Lung (tissue), 12 donors: ENCODE data around the gene PDE2A. TPM values are rescaled to one million over a fixed set of nuclear protein-coding genes. Genes with fewer than 3 reads are reported as not detected.

Experiments
- ATAC-seq: fragments of 200-7000 bp; cut with Tn5 transposase; one replicate; pipeline ENCODE4 v1.9.1; 2020; ENCODE audit warnings: moderate number of reproducible peaks; ENCODE audit not compliant: insufficient read depth, low FRiP score
- DNase-seq, 3 donors: peaks; one replicate each; pipeline ENCODE4 v3.0.0-alpha.2; 2013 to 2017
- H3K27ac ChIP-seq, 2 donors: one replicate each; pipeline ENCODE4 v1.5.1; 2013; ENCODE audit warnings: mild to moderate bottlenecking in 2 of 2, moderate library complexity in 2 of 2, control low read depth in 1 of 2, inconsistent platforms in 1 of 2, low read depth in 1 of 2, low read length in 1 of 2
- H3K27me3 ChIP-seq, 3 donors: one replicate each; pipeline ENCODE4 v1.5.1; 2013; ENCODE audit warnings: low read length in 2 of 3; ENCODE audit not compliant: control insufficient read depth in 3 of 3, insufficient read depth in 3 of 3
- H3K36me3 ChIP-seq, 4 donors: one replicate each; pipeline ENCODE4 v1.5.1; 2013; ENCODE audit warnings: low read length in 4 of 4, mild to moderate bottlenecking in 1 of 4, moderate library complexity in 1 of 4; ENCODE audit not compliant: control insufficient read depth in 4 of 4, insufficient read depth in 4 of 4
- H3K4me1 ChIP-seq, 5 donors: one replicate each; pipeline ENCODE4 v1.5.1; 2013; ENCODE audit warnings: low read length in 5 of 5, mild to moderate bottlenecking in 2 of 5, moderate library complexity in 1 of 5; ENCODE audit not compliant: control insufficient read depth in 5 of 5, insufficient read depth in 5 of 5
- H3K4me3 ChIP-seq: one replicate; pipeline ENCODE4 v1.5.1; 2013; ENCODE audit warnings: mild to moderate bottlenecking, control low read depth, moderate library complexity
- H3K9ac ChIP-seq, 2 donors: one replicate each; pipeline ENCODE4 v1.5.1; 2013; ENCODE audit warnings: low read length in 2 of 2, control low read depth in 1 of 2; ENCODE audit not compliant: insufficient read depth in 1 of 2
- H3K9me3 ChIP-seq, 4 donors: one replicate each; pipeline ENCODE4 v1.5.1; 2013; ENCODE audit warnings: low read length in 3 of 4, mild to moderate bottlenecking in 1 of 4, moderate library complexity in 1 of 4; ENCODE audit not compliant: control insufficient read depth in 4 of 4, insufficient read depth in 3 of 4
- WGBS, 2 donors: extraction: QIAGEN DNeasy Blood & Tissue Kit; methylation state at CpG; one replicate each; pipeline ENCODE4 v1.1.7; 2013; 5-methylcytosine and 5-hydroxymethylcytosine counted together
- polyA plus RNA-seq, 2 donors: library from polyadenylated mRNA; stranded (reverse); fragments of 200-250 nt; gene quantifications; one replicate each; pipeline ENCODE4 v1.2.1, GENCODE V29; 2013
- total RNA-seq, 2 donors: library from RNA; depleted of rRNA in 1 of 2; stranded (reverse); fragments of >200 nt in 1 of 2; gene quantifications; one replicate each; pipeline ENCODE4 v1.2.1, GENCODE V29; 2014 to 2021
- TF ChIP-seq, protein P1 (sequence below): IDR thresholded peaks from 2 replicates; pipeline ENCODE4 v1.5.1; 2012; ENCODE audit warnings: mild to moderate bottlenecking; ENCODE audit errors: control extremely low read depth, extremely low read depth
- donor health status: control.
- donor health status: control.
- donor health status: Bipolar disorder and iron deficiency.
- donor health status: healthy.
- donor health status: DM: yes; HTN: yes; CAD: no.

Gene PDE2A
- total and polyA plus RNA-seq, 4 donors: 7.7 to 20.5 (median 12.7) TPM

DNA sequence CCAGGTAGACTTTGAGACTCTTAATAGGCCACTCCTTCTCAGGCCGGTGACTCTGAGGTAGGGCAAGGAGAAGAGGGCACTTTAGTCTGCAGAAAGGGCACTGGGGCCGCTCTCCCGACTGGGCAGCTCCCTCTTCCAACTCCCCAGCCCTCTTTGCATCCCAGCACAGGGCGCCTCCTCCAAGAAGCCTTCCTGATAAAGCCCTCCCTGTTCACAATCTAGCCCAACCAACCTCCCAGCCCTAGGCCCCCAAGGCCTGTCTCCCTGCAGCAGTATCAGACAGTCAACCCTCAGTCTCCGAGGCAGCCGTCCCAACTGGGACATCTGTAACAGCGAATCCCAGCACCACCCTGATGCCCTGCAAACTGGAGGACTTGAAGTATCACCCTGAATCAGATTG is 14.3 kb upstream of the PDE2A start:
- H3K27ac ChIP-seq: no peak overlapping the region
- 94 to 96% methylated on average over 7 of the region's 7 CpGs for WGBS, 2 donors
- no peak overlapping the region for H3K4me3 ChIP-seq
- DNase-seq (no peak), ATAC-seq (no peak)
- peaks cover 0 to 34% (median 14%) of the 10 kb centered on the region in 5 donors for H3K4me1 ChIP-seq
- TF ChIP-seq, protein P1, sequence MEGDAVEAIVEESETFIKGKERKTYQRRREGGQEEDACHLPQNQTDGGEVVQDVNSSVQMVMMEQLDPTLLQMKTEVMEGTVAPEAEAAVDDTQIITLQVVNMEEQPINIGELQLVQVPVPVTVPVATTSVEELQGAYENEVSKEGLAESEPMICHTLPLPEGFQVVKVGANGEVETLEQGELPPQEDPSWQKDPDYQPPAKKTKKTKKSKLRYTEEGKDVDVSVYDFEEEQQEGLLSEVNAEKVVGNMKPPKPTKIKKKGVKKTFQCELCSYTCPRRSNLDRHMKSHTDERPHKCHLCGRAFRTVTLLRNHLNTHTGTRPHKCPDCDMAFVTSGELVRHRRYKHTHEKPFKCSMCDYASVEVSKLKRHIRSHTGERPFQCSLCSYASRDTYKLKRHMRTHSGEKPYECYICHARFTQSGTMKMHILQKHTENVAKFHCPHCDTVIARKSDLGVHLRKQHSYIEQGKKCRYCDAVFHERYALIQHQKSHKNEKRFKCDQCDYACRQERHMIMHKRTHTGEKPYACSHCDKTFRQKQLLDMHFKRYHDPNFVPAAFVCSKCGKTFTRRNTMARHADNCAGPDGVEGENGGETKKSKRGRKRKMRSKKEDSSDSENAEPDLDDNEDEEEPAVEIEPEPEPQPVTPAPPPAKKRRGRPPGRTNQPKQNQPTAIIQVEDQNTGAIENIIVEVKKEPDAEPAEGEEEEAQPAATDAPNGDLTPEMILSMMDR: no peak
- no peak overlapping the region for H3K9ac ChIP-seq
- H3K36me3 ChIP-seq: peaks cover 5 to 84% (median 38%) of the 10 kb centered on the region in 4 donors
- no peaks in the 10 kb centered on the region for H3K27me3 ChIP-seq
- H3K9me3 ChIP-seq: no peaks in the 10 kb centered on the region

DNA sequence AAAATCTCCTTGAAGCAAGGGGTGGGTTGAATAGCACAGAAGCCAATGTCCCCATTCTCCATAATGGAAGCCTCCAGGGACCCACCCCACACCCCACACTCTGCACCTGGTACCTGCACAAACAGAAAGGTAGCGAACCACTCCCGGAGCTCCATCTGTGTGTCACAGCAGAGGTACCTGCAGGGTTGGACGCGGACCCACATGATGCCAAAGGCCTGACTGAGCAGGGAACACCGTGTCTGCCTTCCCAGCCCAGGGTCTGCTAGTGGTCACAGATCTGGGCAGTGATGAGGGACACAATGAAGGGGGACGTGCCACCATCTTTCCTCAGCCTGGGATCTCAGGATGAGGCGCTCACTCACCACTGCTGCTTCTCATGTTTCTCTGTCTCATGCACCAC is 13.1 kb upstream of the PDE2A start:
- Histone ChIP-seq H3K9ac (no peak overlapping the region), H3K27ac (no peak overlapping the region), H3K4me3 (no peak overlapping the region), H3K27me3 (no peaks in the 10 kb centered on the region), H3K9me3 (no peaks in the 10 kb centered on the region), H3K4me1 (peaks cover 0 to 34% (median 14%) of the 10 kb centered on the region in 5 donors), H3K36me3 (peaks cover 0 to 72% (median 34%) of the 10 kb centered on the region in 4 donors)
- DNase-seq (no peak), ATAC-seq (no peak)
- TF ChIP-seq, protein P1: no peak
- WGBS, 2 donors: 94 to 96% methylated on average over 7 of the region's 7 CpGs

DNA sequence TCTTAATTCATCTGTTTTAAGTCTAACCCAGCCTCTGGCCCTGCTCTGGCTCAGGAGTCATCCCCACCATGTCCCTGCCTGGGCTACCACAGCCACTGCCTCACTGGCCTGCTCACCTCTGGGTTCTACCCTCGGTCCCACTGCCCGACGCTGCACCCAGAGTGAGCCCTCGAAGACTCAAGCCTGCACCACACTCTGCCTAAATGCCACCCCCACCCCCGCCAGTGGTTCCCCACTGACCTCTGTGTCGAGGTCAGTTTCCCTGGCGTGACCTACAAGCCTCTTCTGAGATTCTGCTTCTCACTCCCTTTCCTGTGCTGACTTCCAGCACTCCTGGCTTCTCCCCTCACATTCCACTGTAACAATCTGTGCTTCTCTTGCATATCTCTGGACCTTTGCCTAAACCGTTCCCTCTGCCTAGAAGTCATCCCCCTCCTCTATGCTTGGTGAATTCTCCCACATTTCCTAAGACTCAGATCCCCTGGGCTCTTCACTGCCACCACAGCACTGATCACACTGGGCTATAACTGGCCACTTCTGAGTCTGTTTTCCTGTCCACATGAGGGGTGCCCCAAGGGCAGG is 12.5 kb upstream of the PDE2A start:
- no peaks in the 10 kb centered on the region for H3K9me3 ChIP-seq
- H3K27ac ChIP-seq: peak overlapping the region; percentile 24 to 65
- H3K4me1 ChIP-seq: peaks cover 0 to 34% (median 16%) of the 10 kb centered on the region in 5 donors
- H3K4me3 ChIP-seq: no peak overlapping the region
- WGBS, 2 donors: 80 to 88% methylated on average over 8 of the region's 8 CpGs
- TF ChIP-seq, protein P1: no peak
- no peak for ATAC-seq
- peak in 2 of 3 donors; percentile 53 to 67 for DNase-seq
- no peaks in the 10 kb centered on the region for H3K27me3 ChIP-seq
- H3K9ac ChIP-seq: peak overlapping the region in 1 of 2 donors; percentile 56
- peaks cover 0 to 66% (median 31%) of the 10 kb centered on the region in 4 donors for H3K36me3 ChIP-seq
